SK-N-SH treated with all-trans-retinoic acid at 6 μM for 48 hours (cell line): ENCODE results near the gene PIGP.

Experiments
- ISL1 ChIP-seq: fragments of 250-450 bp; sonication (Bioruptor Pico); IDR thresholded peaks from 2 replicates; pipeline ENCODE4 v2.1.2; 2022; ENCODE audit warnings: mild to moderate bottlenecking, moderate library complexity
- OSR1 ChIP-seq: fragments of 250-450 bp; sonication (Bioruptor Pico); IDR thresholded peaks from 2 replicates; pipeline ENCODE4 v1.8.0; 2022; ENCODE audit warnings: moderate library complexity, mild to moderate bottlenecking, inconsistent platforms
- PATZ1 ChIP-seq: fragments of 250-450 bp; sonication (Bioruptor Pico); IDR thresholded peaks from 2 replicates; pipeline ENCODE4 v1.8.0; 2020; ENCODE audit warnings: mild to moderate bottlenecking, moderate library complexity, borderline replicate concordance
- SNAI2 ChIP-seq: fragments of 250-450 bp; sonication (Bioruptor Pico); IDR thresholded peaks from 2 replicates; pipeline ENCODE4 v1.5.0; 2020; ENCODE audit warnings: mild to moderate bottlenecking, moderate library complexity
- ZC3H10 ChIP-seq: fragments of 250-450 bp; sonication (Bioruptor Pico); IDR thresholded peaks from 2 replicates; pipeline ENCODE4 v1.5.1; 2021; ENCODE audit warnings: mild to moderate bottlenecking, moderate library complexity
- ZFP30 ChIP-seq: fragments of 450-650 bp; formaldehyde crosslinking; IDR thresholded peaks from 2 replicates; pipeline ENCODE4 v1.5.0; 2022; ENCODE audit warnings: mild to moderate bottlenecking, moderate library complexity

GRCh38 chr21:37088186-37088735, 15.4 kb upstream of the PIGP start:
- TF ChIP-seq PATZ1 = no peak
- no peak for TF ChIP-seq ZFP30 (CRISPR knock-in tag)
- no peak for TF ChIP-seq ISL1 (CRISPR knock-in tag)
- no peak for TF ChIP-seq ZC3H10 (CRISPR knock-in tag)
- TF ChIP-seq OSR1 (CRISPR knock-in tag) = no peak
- no peak for TF ChIP-seq SNAI2 (CRISPR knock-in tag)
